ENCODE results near the gene ZNF705A.
"Not testable (repeated sequence)": the region's sequence is repeated elsewhere in the genome, so short reads cannot be mapped to it uniquely, and the experiment has no call there.

ZNF705A gene

GRCh38 chr12:8188088-8188487, 31.3 kb downstream of the ZNF705A start:
- not testable (repeated sequence) for DNase-seq

- DNase-seq = not testable (repeated sequence)
These were observed 41.0 kb downstream of the ZNF705A start for GRCh38 chr12:8197685-8198308.

- not testable (repeated sequence) for DNase-seq
These were observed 62.0 kb downstream of the ZNF705A start for GRCh38 chr12:8218711-8219382.

- DNase-seq = not testable (repeated sequence)
These were observed 64.6 kb downstream of the ZNF705A start for GRCh38 chr12:8221375-8221774.

GRCh38 chr12:8221844-8222243, 65.0 kb downstream of the ZNF705A start:
- DNase-seq = not testable (repeated sequence)

- not testable (repeated sequence) for DNase-seq
These were observed 65.5 kb downstream of the ZNF705A start for GRCh38 chr12:8222303-8222702.

GRCh38 chr12:8223646-8224045, 66.8 kb downstream of the ZNF705A start:
- DNase-seq = not testable (repeated sequence)

GRCh38 chr12:8224782-8225181, 68.0 kb downstream of the ZNF705A start:
- not testable (repeated sequence) for DNase-seq

GRCh38 chr12:8226355-8226754, 69.5 kb downstream of the ZNF705A start:
- no peak for DNase-seq

- DNase-seq = not testable (repeated sequence)
These were observed 70.3 kb downstream of the ZNF705A start, which contains the start of gene FAM90A1 for GRCh38 chr12:8226992-8227731. TSS of gene FAM90A1 (minus strand) at chr12:8227618. CDS start at chr12:8224832, 2,786 bp downstream.

- not testable (repeated sequence) for DNase-seq
These were observed 70.9 kb downstream of the ZNF705A start for GRCh38 chr12:8227732-8228077.

GRCh38 chr12:8228607-8229006, 71.8 kb downstream of the ZNF705A start:
- not testable (repeated sequence) for DNase-seq

- DNase-seq = not testable (repeated sequence)
These were observed 72.7 kb downstream of the ZNF705A start for GRCh38 chr12:8229486-8229885.

Data from activated gamma-delta T cell (primary cell).